Kidney (tissue), 14 donors: ENCODE data around the gene PDLIM7. TPM values are rescaled to one million over a fixed set of nuclear protein-coding genes. Genes with fewer than 3 reads are reported as not detected.

ENCODE experiments used
- DNase-seq, 5 donors: peaks; one replicate each; pipeline ENCODE4 v3.0.0-alpha.2; 2013 to 2020
- FAIRE-seq: peaks from 2 replicates; lab custom pipeline; 2012; peaks lifted over from hg19 to GRCh38; lab: Jason Lieb, UNC
- H3K27ac ChIP-seq, 2 donors: one replicate each; pipeline ENCODE4 v1.7.0; 2013; ENCODE audit warnings: low read depth in 2 of 2, low read length in 2 of 2, inconsistent platforms in 1 of 2
- H3K27me3 ChIP-seq: one replicate; pipeline ENCODE4 v1.7.1; 2013; ENCODE audit warnings: low read length, inconsistent platforms; ENCODE audit not compliant: control insufficient read depth, insufficient read depth
- H3K36me3 ChIP-seq, 3 donors: one replicate each; pipeline versions ENCODE4 v1.7.0 to v1.7.1; 2013; ENCODE audit warnings: low read length in 3 of 3, control low read depth in 1 of 3, inconsistent platforms in 1 of 3; ENCODE audit not compliant: insufficient read depth in 3 of 3, control insufficient read depth in 2 of 3
- H3K4me1 ChIP-seq, 3 donors: one replicate each; pipeline versions ENCODE4 v1.7.0 to v1.7.1; 2013; ENCODE audit warnings: low read length in 3 of 3, inconsistent platforms in 1 of 3, low read depth in 1 of 3; ENCODE audit not compliant: control insufficient read depth in 2 of 3, insufficient read depth in 2 of 3
- H3K4me3 ChIP-seq, 3 donors: one replicate each; pipeline versions ENCODE4 v1.7.0 to v1.8.1; 2013; ENCODE audit warnings: low read length in 3 of 3, control low read depth in 1 of 3, inconsistent platforms in 1 of 3
- H3K9ac ChIP-seq, 3 donors: one replicate each; pipeline versions ENCODE4 v1.7.0 to v1.7.1; 2013; ENCODE audit warnings: low read length in 3 of 3, control low read depth in 1 of 3, inconsistent platforms in 1 of 3
- H3K9me3 ChIP-seq, 3 donors: one replicate each; pipeline versions ENCODE4 v1.7.0 to v1.7.1; 2013; ENCODE audit warnings: low read length in 3 of 3, control low read depth in 1 of 3, inconsistent platforms in 1 of 3; ENCODE audit not compliant: control insufficient read depth in 2 of 3, insufficient read depth in 1 of 3
- intact Hi-C: fragments of 100-400 bp; cut with DNase I; formaldehyde crosslinking; loops from one replicate; pipeline ENCODE4 v1.11.1; 2022
- polyA plus RNA-seq: library from polyadenylated mRNA; stranded (reverse); fragments of 350-450 nt; fragmentation: Illumina TruSeq; extraction: RNeasy Lipid Tissue Mini Kit (QIAGEN cat#74804); gene quantifications from one replicate; pipeline ENCODE4 v1.2.3, GENCODE V29; 2014; ENCODE audit warnings: low read depth, low replicate concordance; ENCODE audit not compliant: insufficient read depth
- total RNA-seq: library from RNA; stranded (reverse); fragmentation: NEBNext Ultra II Directional; extraction: Animal tissue kit (Norgen Biotek cat#: 25700); gene quantifications from one replicate; pipeline ENCODE4 v1.2.1, GENCODE V29; 2021
- TF ChIP-seq, protein P1 (sequence below): IDR thresholded peaks from 3 replicates; pipeline ENCODE4 v1.5.1; 2012; ENCODE audit warnings: mild to moderate bottlenecking, moderate library complexity, borderline replicate concordance; ENCODE audit not compliant: insufficient read depth; ENCODE audit errors: extremely low read depth
- donor health status: control.
- donor health status: control.
- donor health status: control.
- donor health status: control.
- donor health status: control.
- donor health status: DM: yes; HTN: yes; CAD: no.
- donor health status: Normal renal cell carcinoma (clear cell type).

PDLIM7 gene
- total and polyA plus RNA-seq, 2 donors from 2014 or later = 46.4 to 89.7 TPM

DNA sequence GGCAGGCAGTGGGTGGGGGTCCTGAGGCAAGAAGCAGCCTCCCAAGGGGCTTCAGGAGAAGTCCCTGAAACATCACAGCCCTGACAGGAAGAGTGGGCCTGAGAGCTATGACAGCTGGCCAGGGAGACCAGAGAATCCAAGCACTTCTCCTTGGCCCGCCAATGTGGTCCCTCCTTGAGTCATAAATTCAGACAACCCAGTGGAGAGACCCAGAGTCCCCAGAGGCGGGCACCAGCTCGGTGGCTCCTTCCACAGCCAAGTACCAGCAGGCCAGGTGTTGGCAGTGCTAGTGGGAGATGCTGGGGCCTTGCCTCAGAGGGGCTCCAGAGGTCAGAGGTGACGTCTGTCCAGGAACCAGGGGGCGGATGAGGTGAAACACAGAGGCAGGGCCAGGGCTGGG is 13.8 kb upstream of the PDLIM7 start:
- Histone ChIP-seq H3K4me3 (no peak overlapping the region), H3K27me3 (no peaks in the 10 kb centered on the region), H3K36me3 (peaks cover 8 to 24% (median 17%) of the 10 kb centered on the region in 3 donors), H3K27ac (no peak overlapping the region), H3K9ac (no peak overlapping the region), H3K4me1 (peaks cover 0 to 9% (median 6%) of the 10 kb centered on the region in 3 donors), H3K9me3 (no peaks in the 10 kb centered on the region)
- TF ChIP-seq, protein P1, sequence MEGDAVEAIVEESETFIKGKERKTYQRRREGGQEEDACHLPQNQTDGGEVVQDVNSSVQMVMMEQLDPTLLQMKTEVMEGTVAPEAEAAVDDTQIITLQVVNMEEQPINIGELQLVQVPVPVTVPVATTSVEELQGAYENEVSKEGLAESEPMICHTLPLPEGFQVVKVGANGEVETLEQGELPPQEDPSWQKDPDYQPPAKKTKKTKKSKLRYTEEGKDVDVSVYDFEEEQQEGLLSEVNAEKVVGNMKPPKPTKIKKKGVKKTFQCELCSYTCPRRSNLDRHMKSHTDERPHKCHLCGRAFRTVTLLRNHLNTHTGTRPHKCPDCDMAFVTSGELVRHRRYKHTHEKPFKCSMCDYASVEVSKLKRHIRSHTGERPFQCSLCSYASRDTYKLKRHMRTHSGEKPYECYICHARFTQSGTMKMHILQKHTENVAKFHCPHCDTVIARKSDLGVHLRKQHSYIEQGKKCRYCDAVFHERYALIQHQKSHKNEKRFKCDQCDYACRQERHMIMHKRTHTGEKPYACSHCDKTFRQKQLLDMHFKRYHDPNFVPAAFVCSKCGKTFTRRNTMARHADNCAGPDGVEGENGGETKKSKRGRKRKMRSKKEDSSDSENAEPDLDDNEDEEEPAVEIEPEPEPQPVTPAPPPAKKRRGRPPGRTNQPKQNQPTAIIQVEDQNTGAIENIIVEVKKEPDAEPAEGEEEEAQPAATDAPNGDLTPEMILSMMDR = no peak
- FAIRE-seq (no peak), DNase-seq (no peak)
- intact Hi-C loops = no loop called here

DNA sequence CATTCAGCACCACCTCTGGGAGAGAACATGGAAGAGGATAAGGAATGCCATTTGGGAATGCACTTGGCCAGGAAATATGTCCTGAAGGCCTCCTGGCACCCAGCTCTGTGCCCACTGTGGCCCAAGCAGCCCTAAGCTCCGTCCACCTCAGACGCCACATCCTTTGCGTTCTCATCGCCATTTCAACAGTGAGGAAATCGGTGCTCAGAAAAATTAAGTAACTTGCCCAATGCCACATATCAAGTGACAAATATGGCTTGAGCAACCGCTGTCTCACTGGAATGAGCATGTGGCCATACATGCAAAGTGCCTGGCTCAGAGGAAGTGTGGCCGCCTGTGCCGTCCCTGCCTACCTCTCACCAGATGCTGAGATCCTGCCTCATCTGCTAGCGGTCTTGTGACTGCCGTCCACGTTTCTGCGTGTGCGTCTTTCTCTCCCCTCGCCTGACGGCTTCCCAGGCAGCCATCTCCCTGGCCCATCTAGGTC is 13.2 kb upstream of the PDLIM7 start:
- Histone ChIP-seq H3K4me1 (peaks cover 0 to 3% (median 0%) of the 10 kb centered on the region in 3 donors), H3K4me3 (no peak overlapping the region), H3K9ac (no peak overlapping the region), H3K27ac (no peak overlapping the region), H3K27me3 (no peaks in the 10 kb centered on the region), H3K9me3 (no peaks in the 10 kb centered on the region), H3K36me3 (peaks cover 5 to 24% (median 17%) of the 10 kb centered on the region in 3 donors)
- TF ChIP-seq, protein P1 = no peak
- intact Hi-C loops = no loop called here
- DNase-seq (no peak), FAIRE-seq (no peak)

DNA sequence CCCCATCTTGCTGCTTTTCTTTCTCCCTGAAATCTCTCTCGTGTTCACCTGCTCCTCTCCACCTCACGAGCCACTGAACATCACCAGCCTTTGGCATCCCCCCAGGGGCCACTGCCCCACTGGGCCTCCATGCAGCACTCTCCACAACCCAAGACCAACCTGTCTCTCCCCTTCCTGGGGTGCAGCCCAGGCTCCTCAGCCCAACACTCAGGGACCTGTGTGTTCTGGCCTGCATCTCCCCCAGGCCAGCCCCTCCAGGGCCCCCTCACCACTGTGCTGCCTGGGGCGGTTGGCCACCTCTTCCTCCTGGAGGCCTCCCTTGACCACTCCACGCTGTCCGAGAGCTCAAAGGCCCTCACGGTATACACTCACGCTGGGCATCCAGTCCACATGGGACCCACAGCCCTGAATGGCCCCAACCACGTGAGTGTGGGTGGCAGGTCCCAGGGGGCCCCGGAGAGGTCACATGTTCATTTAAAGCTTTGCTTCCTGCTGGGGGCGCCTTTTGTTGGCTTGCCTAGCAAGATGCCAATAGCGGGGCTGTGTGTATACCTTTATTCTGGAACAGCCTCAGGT is 12.7 kb upstream of the PDLIM7 start:
- no peak overlapping the region for H3K9ac ChIP-seq
- intact Hi-C loops = no loop called here
- H3K4me1 ChIP-seq = no peaks in the 10 kb centered on the region
- H3K9me3 ChIP-seq = no peaks in the 10 kb centered on the region
- FAIRE-seq (no peak), DNase-seq (no peak)
- no peaks in the 10 kb centered on the region for H3K27me3 ChIP-seq
- TF ChIP-seq, protein P1 = no peak
- no peak overlapping the region for H3K27ac ChIP-seq
- H3K36me3 ChIP-seq = peaks cover 4 to 24% (median 15%) of the 10 kb centered on the region in 3 donors
- no peak overlapping the region for H3K4me3 ChIP-seq
